AG08396 (cell line): ENCODE results near the gene MMP11.
A peak's percentile ranks its signal among the peaks of the same experiment; 100 is the strongest.

ENCODE experiments used
- DNase-seq: peaks from one replicate; pipeline ENCODE4 v3.0.0; 2012; ENCODE audit warnings: low spot score, mixed read lengths

The MMP11 gene

DNA sequence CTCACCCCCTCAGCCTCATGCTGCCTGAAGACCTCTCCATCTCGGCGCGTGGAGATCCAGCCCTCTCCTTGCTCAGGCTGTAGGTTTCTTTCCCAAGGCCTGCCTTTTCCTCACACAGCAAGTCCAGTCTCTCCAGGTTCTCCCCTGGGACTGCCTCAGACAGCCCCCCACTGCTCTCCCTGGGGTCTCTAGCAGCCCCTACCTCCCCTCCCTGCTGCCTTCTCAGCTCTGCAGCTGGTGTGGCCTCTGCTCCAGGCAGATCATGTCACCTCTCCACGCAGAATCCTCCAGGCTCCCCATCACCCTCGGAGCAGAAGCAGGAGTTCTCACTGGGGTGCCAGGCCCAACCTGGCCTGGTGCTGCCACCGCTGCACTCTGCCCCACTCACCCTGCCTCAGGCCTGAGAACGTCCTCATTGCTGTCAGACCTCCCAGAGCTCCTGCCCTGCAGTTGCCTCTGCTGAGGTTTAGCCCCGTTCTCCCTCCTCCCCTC, 29.3 kb downstream of the MMP11 start:
- DNase-seq: no peak

- no peak for DNase-seq
Measured at GRCh38 chr22:23803001-23803819, 30.6 kb downstream of the MMP11 start.

GRCh38 chr22:23804781-23805291, 32.2 kb downstream of the MMP11 start:
- DNase-seq: no peak

- no peak for DNase-seq
Measured at GRCh38 chr22:23806837-23807236, 34.2 kb downstream of the MMP11 start.

DNA sequence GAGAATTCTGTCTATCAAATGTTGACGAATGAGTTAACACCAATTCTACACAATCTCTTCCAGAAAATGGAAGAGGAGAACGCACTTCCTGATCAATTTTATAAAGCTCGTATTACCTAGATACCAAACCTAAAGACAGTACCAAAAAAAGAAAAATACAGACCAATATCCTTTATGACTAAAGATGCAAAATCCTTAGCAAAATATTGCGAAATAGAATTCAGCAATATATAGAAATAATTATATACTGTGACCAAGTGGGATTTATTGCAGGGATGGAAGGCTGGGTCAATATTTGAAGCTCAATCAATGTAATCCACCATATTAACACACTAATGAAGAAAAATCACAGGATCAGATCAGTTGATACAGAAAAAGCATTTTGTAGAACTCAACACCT, 39.7 kb downstream of the MMP11 start:
- DNase-seq: no peak

DNA sequence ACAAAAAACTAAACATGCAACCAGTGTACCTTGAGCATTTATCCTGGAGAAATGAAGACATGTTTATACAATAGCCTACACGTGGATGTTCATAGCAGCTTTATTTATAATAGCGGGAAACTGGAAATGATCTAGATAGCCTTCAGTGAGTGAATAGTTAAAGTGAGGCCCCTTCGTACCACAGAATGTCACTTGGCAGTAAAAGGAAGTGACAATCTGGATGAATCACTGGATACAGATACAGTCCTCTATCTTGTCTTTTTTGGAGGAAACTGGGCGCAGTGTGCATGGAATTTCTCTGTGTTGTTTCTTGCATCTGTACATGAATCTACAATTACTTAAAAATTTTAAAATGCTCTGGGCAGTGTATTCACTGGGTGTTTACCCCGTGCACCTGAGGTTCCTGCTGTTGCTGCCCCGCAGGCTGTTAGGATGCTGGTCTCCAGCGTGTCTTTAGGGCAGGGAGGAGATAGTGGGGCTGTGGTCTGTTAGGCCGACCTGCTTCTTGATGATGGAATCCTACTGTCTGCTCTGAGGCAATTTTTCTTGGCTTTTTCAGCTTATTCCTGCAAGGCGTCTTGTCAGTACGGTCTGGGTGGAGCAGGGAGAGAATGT, 43.0 kb downstream of the MMP11 start:
- no peak for DNase-seq

GRCh38 chr22:23816156-23816976, 43.7 kb downstream of the MMP11 start:
- no peak for DNase-seq

GRCh38 chr22:23817146-23817545, 44.5 kb downstream of the MMP11 start:
- DNase-seq: no peak

- DNase-seq: no peak
Measured at GRCh38 chr22:23818541-23818940, 45.9 kb downstream of the MMP11 start.

DNA sequence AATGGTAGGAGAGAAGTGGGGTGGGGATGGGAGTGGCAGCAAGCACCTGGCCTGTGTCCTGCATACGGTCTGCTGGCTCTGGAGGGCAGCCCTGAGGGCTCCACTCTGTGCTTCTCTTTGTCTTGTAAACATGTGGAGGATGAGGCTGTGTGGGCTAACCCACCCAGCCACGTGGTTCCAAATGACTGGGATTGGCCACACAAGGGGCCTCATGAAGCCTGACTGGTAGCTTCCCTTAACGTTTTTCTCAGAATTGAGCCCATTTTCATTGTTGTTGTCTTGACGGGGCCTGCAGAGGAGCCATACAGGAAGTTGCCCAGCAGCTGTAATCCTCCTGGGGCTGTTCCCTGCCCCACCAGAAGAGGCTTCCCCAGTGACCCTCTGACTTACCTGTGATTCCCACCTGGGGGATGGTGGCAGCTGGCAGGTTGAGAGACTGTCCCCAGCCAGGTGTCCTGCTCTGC, 48.1 kb downstream of the MMP11 start:
- DNase-seq: no peak

DNA sequence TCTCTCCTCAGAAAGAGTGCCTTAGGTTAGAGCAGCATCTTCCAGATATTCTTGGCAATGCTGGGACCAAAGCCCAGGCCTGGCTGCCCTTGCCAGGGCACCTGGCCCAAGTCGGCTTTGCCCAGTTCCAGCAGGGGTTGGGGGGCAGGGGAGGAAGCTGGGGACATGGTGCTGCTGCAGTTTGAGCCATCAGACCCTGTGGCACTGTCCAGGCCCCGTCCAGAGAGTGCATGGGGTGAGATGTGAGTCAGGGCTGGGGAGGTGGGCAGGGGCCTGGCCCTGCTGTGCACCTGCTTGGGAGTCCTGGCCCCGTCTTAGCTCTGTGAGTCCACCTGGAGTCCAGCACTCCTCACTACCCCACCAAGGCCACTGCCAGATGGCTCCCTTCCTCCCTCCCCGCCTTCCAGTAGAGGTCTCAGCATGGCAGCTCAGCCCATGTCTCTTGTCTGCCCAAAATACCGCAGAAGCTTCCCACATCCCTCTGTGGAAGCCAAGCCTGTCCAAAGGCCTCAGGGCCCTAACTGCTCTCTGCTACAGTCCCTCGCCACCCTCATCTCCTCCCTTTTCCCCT, 49.5 kb downstream of the MMP11 start:
- no peak for DNase-seq

DNA sequence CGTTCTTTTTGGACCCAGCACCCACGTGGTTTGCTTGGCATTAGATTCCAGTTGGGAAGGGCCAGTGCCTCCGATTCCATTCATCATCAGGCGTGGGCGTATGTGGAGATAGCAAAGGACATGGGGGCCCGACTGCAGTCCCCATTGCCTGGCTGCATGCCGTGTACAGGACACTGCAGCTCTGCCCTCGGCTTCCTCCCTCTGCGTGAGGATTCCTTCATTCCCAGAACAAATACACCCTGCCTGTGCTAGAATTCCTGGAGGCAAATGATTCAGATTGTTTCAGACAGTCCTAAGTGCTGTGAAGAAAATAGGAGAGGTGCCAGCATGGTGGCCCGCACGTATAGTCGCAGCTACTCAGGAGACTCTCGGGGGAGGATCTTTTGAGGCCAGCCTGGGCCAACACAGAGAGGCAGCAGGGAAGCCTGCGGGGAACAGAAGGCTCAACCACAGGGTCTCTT, 50.7 kb downstream of the MMP11 start:
- no peak for DNase-seq

DNA sequence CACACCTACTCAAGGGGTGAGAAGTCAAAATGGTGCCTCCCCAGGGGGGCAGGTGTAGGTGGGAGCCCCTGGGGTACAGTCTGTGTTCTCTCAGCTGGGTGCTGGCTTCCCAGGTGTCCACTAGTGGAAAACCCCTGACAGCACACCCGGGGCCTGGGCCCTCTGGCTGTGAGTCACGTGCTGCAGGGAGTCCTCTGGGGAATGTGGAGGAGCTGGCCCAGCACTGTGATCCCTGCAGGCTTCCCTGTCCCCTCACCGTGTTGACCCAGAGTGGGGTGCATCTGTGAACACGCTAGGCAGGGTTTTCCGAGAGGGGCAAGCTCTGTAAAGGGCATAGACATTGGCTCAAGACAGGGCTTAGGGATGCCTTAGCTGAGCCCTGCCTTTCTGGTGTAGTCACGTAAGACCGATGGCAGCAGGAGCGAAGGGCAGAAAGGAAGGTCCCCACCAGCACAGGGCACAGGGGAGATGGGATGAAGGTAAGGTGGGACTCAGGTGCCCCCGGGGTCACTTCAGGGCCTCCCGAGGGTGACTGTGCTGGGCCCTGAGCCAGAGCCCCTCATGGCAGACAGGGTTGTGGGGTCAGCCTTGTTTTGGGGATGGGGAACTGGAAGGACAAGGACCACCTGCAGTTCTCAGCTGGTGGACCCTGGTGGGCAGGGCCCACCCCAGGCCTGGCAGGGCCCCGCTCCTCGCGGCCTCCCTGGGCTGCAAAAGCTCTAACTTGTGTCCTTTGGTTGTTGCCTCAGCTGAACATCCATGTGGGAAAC, 52.0 kb downstream of the MMP11 start:
- DNase-seq: no peak

GRCh38 chr22:23825246-23825905, 52.7 kb downstream of the MMP11 start:
- no peak for DNase-seq

DNA sequence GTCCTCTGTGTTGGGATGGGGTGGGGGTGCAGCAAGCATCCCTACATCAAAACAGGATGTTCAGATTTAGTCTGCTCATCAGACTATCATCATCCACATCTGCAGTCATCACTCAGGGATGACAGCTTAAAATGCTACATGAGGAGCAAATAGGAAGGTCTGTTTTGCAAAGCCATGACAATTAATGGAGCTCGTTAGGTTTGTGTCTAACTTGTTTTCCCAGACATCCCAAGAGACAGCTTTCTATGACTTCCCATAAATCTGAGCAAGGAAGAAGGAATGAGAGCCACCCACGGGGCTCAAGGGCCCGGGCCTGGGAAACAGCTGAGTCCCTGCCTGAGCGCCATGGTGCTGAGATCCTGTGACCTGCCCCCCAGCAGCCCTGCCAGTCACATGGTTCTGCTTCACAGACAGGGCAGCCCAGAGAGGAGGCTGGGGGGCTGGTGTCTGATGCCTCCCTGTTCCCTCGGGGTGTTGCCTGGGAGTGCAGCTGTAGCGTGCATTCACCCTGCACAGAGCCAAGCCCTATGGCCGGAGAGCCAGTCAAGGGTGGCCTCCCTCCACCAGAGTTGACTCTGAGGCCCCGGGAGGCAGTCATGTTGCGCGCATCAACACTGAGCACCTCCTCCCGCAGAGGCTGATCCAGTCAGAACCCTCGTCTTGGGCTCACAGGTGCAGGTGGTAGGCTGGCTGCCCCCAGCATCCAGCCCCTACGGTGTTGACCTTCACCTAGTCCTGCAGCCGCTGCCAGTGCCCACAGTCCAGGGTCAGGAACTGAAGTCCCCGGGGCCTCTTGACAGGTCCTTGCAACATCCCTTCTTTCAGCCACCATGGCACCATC, 54.1 kb downstream of the MMP11 start:
- DNase-seq: no peak

GRCh38 chr22:23827351-23827995, 54.8 kb downstream of the MMP11 start:
- DNase-seq: no peak

GRCh38 chr22:23828800-23829680, 56.4 kb downstream of the MMP11 start:
- DNase-seq: no peak

DNA sequence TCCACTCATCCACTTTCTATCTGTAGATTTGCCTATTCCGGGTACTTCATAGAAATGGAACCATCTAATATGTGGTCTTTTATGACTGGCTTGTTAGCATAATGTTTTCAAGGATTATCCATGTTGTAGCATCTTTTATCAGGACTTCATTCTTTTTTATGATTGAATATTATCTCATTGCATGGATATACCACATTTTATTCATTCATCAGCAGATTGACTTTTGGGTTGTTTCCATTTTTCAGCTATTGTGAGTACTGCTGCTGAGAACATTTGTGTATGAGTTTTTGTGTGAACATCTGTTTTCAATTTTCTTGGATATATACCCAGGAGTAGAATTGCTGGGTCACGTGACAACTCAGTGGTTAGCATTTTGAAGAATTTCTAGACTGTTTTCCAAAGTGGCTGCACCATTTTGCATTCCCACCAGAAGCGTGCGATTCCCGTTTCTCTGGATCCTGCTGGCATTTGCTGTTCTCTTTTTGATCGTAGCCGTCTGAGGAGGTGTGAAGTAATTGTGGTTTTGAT, 57.3 kb downstream of the MMP11 start:
- DNase-seq: peak; percentile 41
